ENCODE measurements around the gene VPS8.

- TF ChIP-seq CTCF (IDR thresholded peaks at IDR 0.05) (no peak), EP300 (IDR thresholded peaks at IDR 0.05) (no peak), POLR2A (IDR thresholded peaks at IDR 0.05) (no peak)
These were observed 270.2 kb downstream of the VPS8 start for GRCh38 chr3:185082149-185082548.
